ENCODE data around the gene CHD1L. TPM values are rescaled to one million over a fixed set of nuclear protein-coding genes. Genes with fewer than 3 reads are reported as not detected.

Gene CHD1L
- total RNA-seq, 1 donor from 2014 or later = 118 TPM

- Mint-ChIP-seq H3K4me3 (no peak overlapping the region), H3K27ac (no peak overlapping the region)
- H3K9me3 ChIP-seq (ENCODE audit: low read depth) = no peaks in the 10 kb centered on the region
These were observed 39.9 kb upstream of the CHD1L start for GRCh38 chr1:147202576-147202975.

GRCh38 chr1:147204080-147204479 lies 38.4 kb upstream of the CHD1L start:
- H3F3A ChIP-seq (ENCODE audit: low read depth) = no peaks in the 10 kb centered on the region
- H4K20me1 ChIP-seq (ENCODE audit: low read depth) = no peaks in the 10 kb centered on the region
- H3K9me3 ChIP-seq (ENCODE audit: low read depth) = no peaks in the 10 kb centered on the region
- H3K9me3 Mint-ChIP-seq = no peaks in the 10 kb centered on the region
- H2AFZ ChIP-seq (replicated peaks) = no peak overlapping the region
- no peak for TF ChIP-seq EZH2 (IDR thresholded peaks at IDR 0.05)
- no peak for TF ChIP-seq CTCF (IDR thresholded peaks at IDR 0.05)
- TF ChIP-seq EZH2phosphoT487 (IDR thresholded peaks at IDR 0.05) = no peak
- no peaks in the 10 kb centered on the region for H3K27me3 Mint-ChIP-seq (ENCODE audit: insufficient read depth, low read depth)
- H3K4me2 ChIP-seq = no peak overlapping the region
- H3K27ac Mint-ChIP-seq = no peak overlapping the region
- no peaks in the 10 kb centered on the region for H3K79me2 ChIP-seq (ENCODE audit: low read depth)
- no peaks in the 10 kb centered on the region for H3K36me3 Mint-ChIP-seq
- no peak for DNase-seq (ENCODE audit: low spot score)
- H3K4me1 Mint-ChIP-seq = no peaks in the 10 kb centered on the region
- no peak overlapping the region for H3K4me3 Mint-ChIP-seq
- peaks cover 4% of the 10 kb centered on the region for H3K4me1 ChIP-seq
- H3K27me3 ChIP-seq = no peaks in the 10 kb centered on the region
- no peak overlapping the region for H3K9ac ChIP-seq
- H3K36me3 ChIP-seq = no peaks in the 10 kb centered on the region
- no peak overlapping the region for H3K4me3 ChIP-seq
- H3K27ac ChIP-seq = no peak overlapping the region

More at GRCh38 chr1:147202576-147202975, 39.9 kb upstream of the CHD1L start:
- DNase-seq (ENCODE audit: low spot score) = no peak
- no peaks in the 10 kb centered on the region for H3K4me1 Mint-ChIP-seq
- peaks cover 7% of the 10 kb centered on the region for H3K4me1 ChIP-seq
- H3K36me3 ChIP-seq = no peaks in the 10 kb centered on the region
- H3K27ac ChIP-seq = no peak overlapping the region
- H3K36me3 Mint-ChIP-seq = no peaks in the 10 kb centered on the region
- H3F3A ChIP-seq (ENCODE audit: low read depth) = no peaks in the 10 kb centered on the region
- H3K9ac ChIP-seq = no peak overlapping the region
- H3K4me3 ChIP-seq = no peak overlapping the region
- no peaks in the 10 kb centered on the region for H3K27me3 Mint-ChIP-seq (ENCODE audit: insufficient read depth, low read depth)
- H3K9me3 Mint-ChIP-seq = no peaks in the 10 kb centered on the region
- H3K79me2 ChIP-seq (ENCODE audit: low read depth) = no peaks in the 10 kb centered on the region
- no peaks in the 10 kb centered on the region for H4K20me1 ChIP-seq (ENCODE audit: low read depth)
- H3K4me2 ChIP-seq = no peak overlapping the region
- H3K27me3 ChIP-seq = no peaks in the 10 kb centered on the region
- TF ChIP-seq EZH2 (IDR thresholded peaks at IDR 0.05) = no peak
- TF ChIP-seq EZH2phosphoT487 (IDR thresholded peaks at IDR 0.05) = no peak
- no peak for TF ChIP-seq CTCF (IDR thresholded peaks at IDR 0.05)
- no peak overlapping the region for H2AFZ ChIP-seq (replicated peaks)

GRCh38 chr1:147207192-147207591 lies 35.3 kb upstream of the CHD1L start:
- TF ChIP-seq CTCF (IDR thresholded peaks at IDR 0.05) = no peak
- H2AFZ ChIP-seq (replicated peaks) = no peak overlapping the region
- H3K9ac ChIP-seq = no peak overlapping the region
- H3F3A ChIP-seq (ENCODE audit: low read depth) = no peaks in the 10 kb centered on the region
- no peak overlapping the region for H3K4me3 Mint-ChIP-seq
- H3K79me2 ChIP-seq (ENCODE audit: low read depth) = no peaks in the 10 kb centered on the region
- no peaks in the 10 kb centered on the region for H4K20me1 ChIP-seq (ENCODE audit: low read depth)
- no peaks in the 10 kb centered on the region for H3K27me3 Mint-ChIP-seq (ENCODE audit: insufficient read depth, low read depth)
- no peaks in the 10 kb centered on the region for H3K36me3 Mint-ChIP-seq
- peaks cover 13% of the 10 kb centered on the region for H3K4me1 ChIP-seq
- H3K4me1 Mint-ChIP-seq = no peaks in the 10 kb centered on the region
- no peak overlapping the region for H3K4me3 ChIP-seq
- H3K27me3 ChIP-seq = no peaks in the 10 kb centered on the region
- H3K4me2 ChIP-seq = no peak overlapping the region
- H3K9me3 ChIP-seq (ENCODE audit: low read depth) = no peaks in the 10 kb centered on the region
- H3K27ac ChIP-seq = no peak overlapping the region
- H3K27ac Mint-ChIP-seq = no peak overlapping the region
- H3K36me3 ChIP-seq = no peaks in the 10 kb centered on the region
- no peaks in the 10 kb centered on the region for H3K9me3 Mint-ChIP-seq
- DNase-seq (ENCODE audit: low spot score) = no peak

GRCh38 chr1:147208619-147209018 lies 33.9 kb upstream of the CHD1L start:
- H3K79me2 ChIP-seq (ENCODE audit: low read depth) = no peaks in the 10 kb centered on the region

More at GRCh38 chr1:147208619-147209018, 33.9 kb upstream of the CHD1L start:
- Histone ChIP-seq H3K27me3 (no peaks in the 10 kb centered on the region), H3K4me1 (peaks cover 16% of the 10 kb centered on the region), H3F3A (ENCODE audit: low read depth) (no peaks in the 10 kb centered on the region), H3K36me3 (no peaks in the 10 kb centered on the region), H3K27ac (no peak overlapping the region), H3K9me3 (ENCODE audit: low read depth) (no peaks in the 10 kb centered on the region), H3K9ac (no peak overlapping the region), H3K4me2 (no peak overlapping the region), H4K20me1 (ENCODE audit: low read depth) (no peaks in the 10 kb centered on the region), H2AFZ (replicated peaks) (no peak overlapping the region), H3K4me3 (no peak overlapping the region)
- Mint-ChIP-seq H3K4me1 (no peaks in the 10 kb centered on the region), H3K9me3 (no peaks in the 10 kb centered on the region), H3K27ac (no peak overlapping the region), H3K4me3 (no peak overlapping the region), H3K36me3 (no peaks in the 10 kb centered on the region), H3K27me3 (ENCODE audit: insufficient read depth, low read depth) (no peaks in the 10 kb centered on the region)
- TF ChIP-seq CTCF (IDR thresholded peaks at IDR 0.05) = no peak
- no peak for TF ChIP-seq EZH2phosphoT487 (IDR thresholded peaks at IDR 0.05)
- no peak for TF ChIP-seq EZH2 (IDR thresholded peaks at IDR 0.05)
- DNase-seq (ENCODE audit: low spot score) = no peak
